DLD1 (cell line): ENCODE data around the gene PIF1.
"Not testable (repeated sequence)": the region's sequence is repeated elsewhere in the genome, so short reads cannot be mapped to it uniquely, and the experiment has no call there.

Experiments used
- in situ Hi-C: cut with HindIII; loops from 2 replicates; pipeline ENCODE4 v1.10.0; 2017; ENCODE audit warnings: low sequenced_read_pairs

Gene PIF1

DNA sequence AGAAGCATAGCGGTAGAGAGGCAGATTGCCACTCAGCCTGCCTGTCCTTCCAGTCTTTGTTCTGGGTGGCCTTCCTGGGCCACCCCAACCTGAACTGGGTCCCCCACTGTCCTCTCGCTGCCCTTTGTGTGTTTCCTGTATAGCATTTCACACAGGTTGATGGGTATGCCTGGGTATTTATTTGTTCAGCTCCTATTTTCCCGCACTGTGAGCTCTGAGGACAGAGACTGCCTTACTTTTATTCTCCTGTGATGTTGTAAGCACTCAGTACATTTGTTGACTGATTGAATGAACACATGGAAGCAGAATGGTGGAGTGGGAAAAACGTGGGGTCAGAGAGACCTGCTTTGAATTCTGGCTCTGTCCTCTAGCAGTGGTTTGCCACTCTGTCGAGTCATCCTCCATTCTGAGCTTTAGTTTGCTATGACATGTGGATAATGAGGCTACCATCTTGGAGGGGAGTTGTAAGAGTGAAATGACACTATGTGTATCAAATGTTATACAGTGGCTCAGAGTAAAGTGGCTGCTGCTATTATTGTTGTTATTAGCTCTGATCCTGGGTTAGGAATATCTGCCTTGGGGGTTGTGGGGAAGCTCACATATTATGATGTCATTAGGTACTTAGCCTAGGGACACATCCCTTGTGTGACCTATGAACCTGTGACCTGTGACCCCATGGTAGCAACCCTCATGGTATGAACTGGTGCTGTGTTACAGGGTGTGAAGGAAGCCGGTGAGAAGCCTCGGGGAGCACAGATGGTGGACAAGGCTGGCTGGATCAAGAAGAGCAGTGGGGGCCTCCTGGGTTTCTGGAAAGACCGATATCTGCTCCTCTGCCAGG is 22.6 kb upstream of the PIF1 start:
- in situ Hi-C loops, result no loop called here

DNA sequence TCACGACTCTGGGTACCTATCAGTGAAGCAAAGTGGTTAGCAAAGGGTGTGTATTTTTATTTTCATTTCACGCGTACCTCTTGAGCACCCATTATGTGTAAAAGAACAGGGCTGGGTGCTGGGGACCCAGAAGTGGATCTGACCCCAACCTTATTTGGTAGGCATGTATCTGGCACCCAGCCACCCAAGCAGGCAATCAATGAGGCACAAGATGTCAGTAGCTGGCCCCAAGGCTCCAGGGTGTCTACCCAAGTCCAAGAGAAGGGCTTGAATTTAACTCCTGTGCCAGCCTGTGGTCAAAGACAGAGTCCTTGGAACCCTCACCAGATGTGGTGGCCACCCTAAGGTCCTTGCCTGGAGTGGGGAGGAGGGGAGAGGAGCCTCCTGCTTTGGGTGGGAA is 22.0 kb upstream of the PIF1 start:
- in situ Hi-C loops, result no loop called here

DNA sequence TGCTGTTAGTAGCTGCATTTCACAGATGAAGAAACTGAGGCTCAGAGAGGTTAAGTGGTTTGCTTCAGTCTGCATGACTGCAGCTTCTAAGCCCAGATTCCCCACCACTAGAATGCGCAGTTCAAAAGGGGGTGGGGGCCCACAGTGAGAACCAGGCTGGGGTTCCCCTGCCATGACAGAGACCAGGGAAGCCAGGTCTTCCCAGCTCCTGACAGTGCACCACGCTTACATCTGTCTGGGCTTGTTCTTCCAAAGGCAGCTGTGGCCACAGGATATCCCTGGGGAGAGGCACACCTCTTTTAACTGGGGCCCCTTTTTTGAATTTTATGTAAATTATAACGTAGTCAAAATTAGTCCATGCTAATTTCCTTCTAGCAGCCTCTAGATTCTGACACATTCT is 21.6 kb upstream of the PIF1 start:
- in situ Hi-C loops, result no loop called here

DNA sequence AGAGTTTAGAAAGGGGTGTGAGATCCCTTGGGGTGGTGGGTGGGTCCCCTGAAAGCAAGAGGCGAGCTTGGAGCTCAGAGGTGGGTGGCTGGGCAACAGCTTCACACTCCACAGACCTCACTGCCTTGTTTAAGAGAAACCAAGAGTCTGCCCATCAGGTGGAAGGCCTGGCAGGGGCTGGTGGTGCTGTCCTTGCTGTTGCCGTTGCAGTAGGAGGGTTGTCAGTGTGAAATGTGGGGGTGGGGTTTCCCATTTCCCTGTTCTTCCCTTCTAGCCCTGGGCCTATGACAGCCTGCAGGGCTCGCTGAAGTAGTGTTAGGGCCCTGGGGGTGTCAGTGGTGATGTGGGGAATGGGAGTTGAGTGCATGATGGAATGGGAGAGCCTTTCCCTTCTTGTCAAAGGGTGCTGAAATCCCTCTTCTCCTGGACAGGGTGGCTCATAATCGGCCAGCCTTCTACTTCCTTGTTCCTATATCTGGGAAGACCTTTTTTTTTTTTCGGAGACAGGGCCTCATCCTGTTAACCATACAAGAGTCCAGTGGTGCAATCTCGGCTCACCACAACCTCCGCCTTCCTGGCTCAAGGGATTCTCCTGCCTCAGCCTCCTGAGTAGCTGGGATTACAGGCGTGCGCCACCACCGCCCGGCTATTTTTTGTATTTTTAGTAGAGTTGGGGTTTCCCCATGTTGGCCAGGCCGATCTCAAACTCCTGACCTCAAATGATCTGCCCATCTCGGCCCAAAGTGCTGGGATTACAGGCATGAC is 20.6 kb upstream of the PIF1 start:
- in situ Hi-C loops, result no loop called here

DNA sequence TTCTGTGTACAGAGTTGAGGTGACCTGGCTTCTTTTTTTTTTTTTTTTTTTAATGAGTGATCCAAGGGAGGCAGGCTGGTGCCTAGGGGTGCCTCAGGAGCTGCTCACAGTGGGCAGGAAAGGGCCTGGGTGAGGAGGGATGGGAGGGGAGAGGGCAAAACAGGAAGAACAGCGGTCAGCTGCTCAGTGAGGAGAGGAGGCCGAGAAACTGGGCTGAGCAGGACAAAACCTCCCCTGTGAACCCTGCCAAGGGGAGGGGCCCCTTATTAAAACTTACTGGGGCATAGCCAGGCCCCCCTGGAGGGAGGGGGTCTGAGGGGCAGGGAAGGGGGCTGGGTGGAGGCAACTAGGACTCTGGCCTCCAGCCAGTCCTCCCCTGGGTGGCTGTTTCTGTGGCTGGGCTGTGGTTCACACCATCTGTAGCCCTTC is 19.8 kb upstream of the PIF1 start:
- in situ Hi-C loops, result no loop called here

DNA sequence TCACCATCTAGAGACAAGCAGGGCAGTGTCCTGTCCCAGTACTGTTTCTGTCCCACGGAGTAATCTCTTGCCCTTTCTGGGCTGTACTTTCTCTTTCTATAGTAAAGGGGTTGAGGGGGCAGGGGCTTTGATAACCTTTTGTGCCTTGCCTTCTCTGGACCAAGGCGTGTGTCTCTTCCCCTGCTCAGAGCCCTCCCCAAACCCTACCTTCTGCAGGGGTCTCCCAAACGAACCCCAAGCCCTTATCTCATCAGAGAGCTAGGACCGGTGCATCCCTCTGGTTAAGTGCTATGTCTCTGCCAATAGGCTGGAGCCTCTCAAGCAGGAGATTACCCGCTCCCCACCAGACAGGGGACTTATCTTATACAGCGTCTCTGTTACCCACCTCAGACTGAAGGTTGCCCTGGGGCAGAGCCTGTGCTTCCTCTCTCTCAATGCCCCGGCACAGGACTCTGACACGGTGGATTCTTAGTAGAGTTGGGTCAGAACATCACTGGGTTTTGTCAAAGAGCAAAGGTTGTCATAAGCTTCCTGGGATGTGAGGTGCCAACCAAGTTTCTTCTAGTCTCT is 19.2 kb upstream of the PIF1 start:
- in situ Hi-C loops, result no loop called here

DNA sequence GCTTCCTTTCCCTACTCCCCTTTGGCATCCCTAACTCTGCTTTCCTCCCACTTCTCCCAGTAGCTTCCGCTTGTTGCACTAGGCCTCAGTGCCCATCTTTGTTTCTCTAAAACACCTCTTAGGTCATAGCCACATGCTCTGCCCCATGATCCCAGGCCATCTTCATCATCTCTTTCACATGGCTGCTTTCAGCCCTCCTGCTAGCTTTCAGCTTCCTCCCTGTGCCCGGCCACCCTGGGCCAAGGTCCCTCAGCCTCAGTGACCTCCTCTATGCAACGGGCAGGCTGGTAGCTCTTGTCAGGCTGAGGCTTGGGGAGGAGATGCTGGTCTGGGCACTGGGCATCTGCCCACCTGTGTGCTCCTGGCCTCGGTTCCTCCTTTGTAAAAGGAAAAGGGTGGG is 18.5 kb upstream of the PIF1 start:
- in situ Hi-C loops, result no loop called here

DNA sequence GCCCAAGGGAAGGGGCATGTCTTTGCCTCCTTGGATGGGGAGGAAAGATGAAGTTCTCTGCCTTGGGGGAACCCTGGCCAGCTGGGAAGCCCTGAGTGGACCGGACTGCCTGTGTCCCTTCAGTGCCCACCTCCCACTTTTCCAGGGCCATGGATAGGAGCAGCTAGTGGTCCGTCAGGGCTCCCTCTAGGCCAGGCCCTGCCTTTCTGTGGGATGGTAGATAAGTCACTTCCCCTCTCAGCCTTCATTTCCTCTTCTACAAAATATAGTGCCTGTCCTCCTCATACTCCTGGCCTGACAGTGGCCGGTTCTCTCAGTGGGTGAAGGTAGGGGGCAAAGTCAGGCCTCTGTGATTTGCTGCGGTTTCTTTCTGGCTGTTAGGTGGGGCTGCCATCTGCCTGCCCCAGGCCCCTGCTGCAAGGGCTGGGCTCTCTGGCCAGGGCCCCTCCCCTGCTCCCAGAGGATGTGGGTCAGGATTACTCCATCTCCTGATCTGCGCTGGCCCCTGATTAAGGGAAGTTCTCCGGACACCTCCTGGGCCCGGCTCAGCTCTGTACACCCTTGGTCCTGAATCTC is 17.6 kb upstream of the PIF1 start:
- in situ Hi-C loops, result no loop called here

DNA sequence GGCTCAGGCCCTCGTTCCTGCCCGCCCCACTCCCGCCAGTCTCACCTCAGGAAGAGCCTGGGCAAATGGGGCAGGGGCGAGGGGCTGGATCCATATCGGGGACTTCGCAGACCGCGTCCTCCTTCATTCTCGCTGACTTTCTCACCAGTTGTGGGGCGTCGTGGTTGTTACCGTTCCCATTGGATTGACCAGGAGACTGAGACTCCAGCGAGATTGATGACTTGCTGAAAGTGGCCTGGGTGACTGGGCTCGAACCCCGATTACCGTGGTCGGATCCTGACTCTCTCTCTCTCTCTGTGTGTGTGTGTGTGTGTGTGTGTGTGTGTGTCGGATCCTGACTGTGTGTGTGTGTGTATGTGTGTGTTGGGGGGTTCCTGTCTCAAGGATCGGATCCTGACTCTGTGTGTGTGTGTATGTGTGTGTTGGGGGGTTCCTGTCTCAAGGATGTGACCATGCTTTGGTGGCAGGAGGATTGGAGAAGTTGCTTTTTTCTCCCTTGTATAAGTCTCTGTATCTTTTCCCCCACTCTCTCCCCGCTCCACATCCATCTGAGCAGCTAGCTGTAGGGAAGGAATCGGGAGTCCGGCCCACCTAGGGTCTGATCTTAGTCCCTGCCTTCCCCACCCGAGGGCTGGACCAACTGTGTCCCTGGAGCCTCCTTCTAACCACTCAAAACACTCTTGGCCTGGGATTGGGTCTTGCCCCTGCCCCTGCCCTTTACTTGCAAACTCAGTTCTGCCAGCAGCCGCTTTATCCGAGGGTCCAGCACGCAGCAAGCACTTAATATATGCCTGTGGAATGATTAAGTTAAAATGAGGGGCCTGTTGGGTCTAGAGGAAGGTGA is 16.9 kb upstream of the PIF1 start:
- in situ Hi-C loops, result no loop called here

DNA sequence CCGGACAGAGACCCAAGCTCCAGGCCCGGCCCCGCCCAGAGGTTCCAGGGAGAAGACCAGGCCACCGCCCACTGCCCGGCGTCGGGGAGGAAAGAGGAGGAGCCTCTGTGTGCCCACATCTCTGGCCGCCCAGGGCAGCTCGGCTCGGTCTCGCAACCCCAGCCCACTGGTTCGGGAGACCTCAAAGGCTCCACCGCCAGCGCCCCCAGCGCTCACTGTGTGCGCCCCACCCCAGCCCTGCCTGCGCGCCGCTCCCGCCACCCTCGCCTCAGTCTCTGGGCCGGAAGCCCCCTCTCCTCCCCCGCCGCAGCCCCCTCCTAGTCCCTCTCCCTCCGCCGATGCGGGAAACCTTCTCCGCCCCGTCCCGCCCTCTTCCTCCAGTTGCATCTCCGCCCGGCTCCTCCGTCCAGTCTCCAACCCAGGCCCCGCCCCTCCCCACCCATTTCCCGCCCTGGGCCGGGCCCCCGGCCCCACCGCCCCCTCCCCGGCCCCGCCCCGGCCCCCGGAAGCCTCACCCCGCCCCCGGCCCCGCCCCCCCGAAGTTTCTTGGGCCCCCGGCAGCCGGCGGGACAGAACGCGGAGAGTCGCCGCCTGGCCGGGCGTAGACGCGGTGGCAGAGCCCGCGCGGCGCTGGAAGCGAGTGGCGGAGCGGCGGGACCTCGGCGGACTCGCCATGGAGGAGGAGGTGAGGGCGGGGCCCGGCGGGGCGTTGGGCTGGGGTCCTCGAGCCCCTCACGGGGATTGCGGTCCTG is 16.1 kb upstream of the PIF1 start, which contains the start of gene PLEKHO2:
Gene PLEKHO2, plus strand, starts transcription at position 572 of the 752 bp plus-strand sequence. Its CDS starts 102 bp downstream, at position 674.
- in situ Hi-C loops, result no loop called here

DNA sequence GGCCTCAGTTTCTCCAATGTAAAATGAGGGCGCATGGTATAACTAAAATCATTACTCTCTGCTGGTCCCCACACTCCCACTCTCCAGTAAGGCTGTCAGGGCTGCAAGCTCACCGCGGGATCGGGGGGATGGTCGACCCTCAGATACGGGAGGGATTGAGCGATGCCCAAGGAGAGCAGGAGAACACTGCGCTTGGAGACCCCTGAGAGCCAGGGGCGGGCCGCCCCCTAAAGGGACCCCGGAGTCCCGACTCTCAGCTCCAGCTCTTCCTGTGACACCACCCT is 15.6 kb upstream of the PIF1 start:
- in situ Hi-C loops, result no loop called here

DNA sequence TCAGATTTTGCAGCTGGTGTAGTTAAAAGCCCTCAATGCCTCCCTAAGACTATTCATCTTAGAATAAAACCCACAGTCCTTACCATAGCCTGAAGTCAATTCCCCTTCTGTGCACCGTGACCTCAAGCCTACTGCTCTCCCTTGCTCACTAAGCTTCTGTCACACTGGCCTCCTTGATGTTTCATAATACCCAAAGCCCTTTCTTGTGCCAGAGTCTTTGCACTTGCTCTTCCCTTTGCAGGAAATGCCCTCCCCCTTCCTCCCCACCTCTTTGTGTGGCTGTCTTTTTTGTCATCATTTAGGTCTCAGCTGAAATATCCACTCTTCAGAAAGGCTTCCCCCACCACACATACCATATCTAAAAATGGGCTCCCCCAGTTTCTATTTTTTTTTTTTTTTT is 12.1 kb upstream of the PIF1 start:
- in situ Hi-C loops, result loop anchor here (5.0 kb wide), 1 partner anchor 85 kb away; no protein-coding TSS in a partner anchor

DNA sequence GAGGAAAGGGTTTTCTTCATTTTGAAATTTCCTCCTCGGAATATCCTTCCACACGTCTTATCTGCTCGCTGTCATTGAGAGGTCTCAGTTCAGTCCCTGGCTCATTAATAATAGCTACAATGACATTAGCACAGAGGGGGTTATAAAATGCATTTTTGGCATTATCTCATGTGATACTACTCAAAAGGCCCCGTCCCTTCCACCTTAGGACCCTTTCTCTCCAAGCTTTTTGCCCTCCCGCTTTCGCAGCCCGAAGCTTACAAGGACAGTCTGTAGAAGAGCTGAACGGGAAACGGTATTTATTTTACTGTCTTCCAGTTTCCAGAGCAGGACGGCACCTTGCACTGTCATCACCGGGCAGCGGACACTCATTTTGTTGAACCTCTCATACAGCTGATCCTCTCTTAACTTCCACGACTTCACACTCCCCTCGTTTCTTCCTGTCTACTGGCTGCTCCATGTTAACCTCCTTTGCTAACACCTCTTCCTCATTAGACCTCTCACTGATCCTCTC is 10.6 kb upstream of the PIF1 start:
- in situ Hi-C loops, result loop anchor here (5.0 kb wide), 1 partner anchor 86 kb away; no protein-coding TSS in a partner anchor

DNA sequence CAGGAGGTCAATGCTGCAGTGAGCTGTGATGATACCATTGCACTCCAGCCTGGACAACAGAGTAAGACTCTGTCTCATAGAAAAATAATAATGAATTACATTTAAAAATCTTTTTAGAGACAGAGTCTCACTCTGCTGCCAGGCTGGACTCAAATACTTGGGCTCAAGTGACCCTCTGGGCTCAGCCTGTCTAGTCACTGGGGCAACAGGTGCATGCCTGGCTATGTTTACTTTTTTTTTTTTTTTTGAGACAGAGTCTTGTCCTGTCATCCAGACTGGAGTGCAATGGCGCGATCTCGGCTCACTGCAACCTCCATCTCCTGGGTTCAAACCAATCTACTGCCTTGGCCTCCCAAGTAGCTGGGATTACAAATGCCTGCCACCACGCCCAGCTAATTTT is 8.2 kb upstream of the PIF1 start:
- in situ Hi-C loops, result no loop called here

DNA sequence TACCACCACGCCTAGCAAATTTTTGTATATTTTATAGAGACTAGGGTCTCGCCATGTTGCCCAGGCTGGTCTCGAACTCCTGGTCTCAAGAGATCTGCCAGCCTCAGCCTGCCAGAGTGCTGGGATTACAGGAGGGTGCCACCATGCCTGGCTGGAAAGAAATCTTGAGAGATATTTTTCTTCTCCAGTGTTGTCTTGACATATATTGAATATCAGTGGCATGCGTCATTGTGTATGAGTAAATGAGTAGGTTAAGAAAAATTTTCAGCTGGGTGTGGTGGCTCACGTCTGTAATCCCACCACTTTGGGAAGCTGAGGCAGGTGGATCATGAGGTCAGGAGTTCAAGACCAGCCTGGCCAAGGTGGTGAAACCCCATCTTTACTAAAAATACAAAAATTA is 3.5 kb upstream of the PIF1 start:
- in situ Hi-C loops, result no loop called here

DNA sequence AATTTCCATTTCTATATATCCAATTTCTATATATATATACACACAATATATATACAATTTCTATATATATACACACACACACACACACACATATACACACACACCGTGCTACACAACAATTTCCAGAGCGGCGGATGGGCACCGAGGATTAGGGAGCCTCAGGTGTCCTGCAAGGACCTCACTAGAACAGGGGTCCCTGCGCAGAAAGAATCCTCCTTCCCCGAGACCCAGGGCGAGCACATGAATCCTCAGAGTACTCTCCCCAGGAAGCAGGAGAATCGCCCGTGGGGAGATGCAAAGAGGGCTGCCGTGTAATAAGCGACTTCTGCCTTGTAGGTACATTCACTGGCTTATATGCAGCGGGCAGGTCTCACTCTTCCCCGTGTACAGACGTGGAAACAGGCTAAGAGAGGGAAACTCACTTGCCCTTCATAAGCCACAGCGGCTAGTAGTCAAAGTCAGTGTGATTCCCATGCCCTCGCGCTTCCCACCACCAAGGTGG is 467 bp downstream of the PIF1 start:
- in situ Hi-C loops, result no loop called here

DNA sequence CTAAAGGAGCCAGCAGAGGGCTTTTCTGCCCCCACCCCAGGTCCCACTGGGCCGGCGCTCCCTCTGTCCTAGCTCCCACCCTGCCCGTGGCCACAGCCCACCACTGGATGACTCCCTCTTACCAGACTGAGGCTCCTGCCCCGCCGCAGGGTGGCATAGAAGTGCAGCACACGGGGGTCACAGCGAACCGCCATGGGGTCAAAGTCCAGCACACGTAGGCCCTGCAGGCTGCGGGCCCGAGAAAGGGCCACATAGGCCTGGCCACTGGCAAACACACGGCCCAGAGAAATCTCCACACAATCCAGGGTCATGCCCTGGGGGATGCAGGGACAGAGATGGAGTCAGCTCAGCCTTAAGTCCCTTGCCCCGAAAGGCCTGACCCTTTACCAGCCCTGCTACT is 9.0 kb downstream of the PIF1 start:
- in situ Hi-C loops, result no loop called here

DNA sequence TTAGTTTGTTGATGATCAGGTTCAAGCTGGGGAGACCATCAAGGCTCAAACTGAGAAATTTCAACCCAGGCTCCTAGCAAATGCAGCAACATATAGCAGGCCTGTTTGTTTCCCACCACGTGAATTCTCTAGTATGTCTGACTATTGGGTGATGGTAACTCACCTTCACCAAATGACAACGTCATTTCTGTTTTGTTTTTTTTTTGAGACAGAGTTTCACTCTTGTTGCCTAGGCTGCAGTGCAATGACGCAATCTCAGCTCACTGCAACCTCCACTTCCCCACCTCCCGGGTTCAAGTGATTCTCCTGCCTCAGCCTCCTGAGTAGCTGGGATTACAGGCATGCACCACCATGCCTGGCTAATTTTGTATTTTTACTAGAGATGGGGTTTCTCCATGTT is 10.5 kb downstream of the PIF1 start:
- in situ Hi-C loops, result not testable (repeated sequence)

DNA sequence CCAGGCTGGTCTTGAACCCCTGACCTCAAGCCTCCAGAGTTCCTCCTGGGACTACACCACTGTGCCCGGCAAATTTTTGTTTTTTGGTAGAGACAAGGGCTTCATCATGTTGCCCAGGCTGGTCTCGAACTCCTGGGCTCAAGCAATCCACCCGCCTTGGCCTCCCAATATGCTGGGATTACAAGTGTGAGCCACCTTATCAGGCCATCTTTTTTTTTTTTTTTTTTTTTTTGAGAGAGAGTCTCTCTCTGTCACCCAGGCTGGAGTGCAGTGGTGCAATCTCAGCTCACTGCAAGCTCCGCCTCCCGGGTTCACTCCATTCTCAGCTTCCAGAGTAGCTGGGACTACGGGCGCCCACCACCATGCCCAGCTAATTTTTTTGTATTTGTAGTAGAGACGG is 11.2 kb downstream of the PIF1 start:
- in situ Hi-C loops, result not testable (repeated sequence)

DNA sequence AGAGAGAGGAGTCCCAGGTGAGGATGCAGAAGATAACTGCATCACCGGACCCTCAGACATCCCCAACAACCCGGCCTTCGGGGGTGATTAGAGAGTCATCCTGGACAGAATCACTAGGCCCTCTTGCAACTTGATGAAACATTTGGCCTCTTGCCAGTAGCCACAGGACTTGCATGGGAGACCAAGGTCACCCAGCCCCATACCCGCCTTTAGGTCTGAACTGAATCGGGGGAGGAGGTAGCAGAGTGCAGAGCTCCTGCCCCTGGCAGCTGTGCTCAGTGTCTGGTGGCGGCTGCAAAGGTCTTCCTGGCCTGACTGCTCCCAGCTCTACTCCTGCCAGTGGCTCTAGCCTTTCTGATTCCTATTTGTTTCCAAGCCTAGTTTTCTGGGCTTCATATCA is 12.4 kb downstream of the PIF1 start:
- in situ Hi-C loops, result no loop called here
